BE2C (cell line): Measurements from ENCODE around the gene ZNF14.
"Not testable (repeated sequence)": the region's sequence is repeated elsewhere in the genome, so short reads cannot be mapped to it uniquely, and the experiment has no call there.

ENCODE experiments used
- DNase-seq: peaks from one replicate; pipeline ENCODE4 v3.0.0-alpha.2; 2020
- H3K27me3 ChIP-seq: fragments of 250-450 bp; sonication (Bioruptor Pico); 2 replicates; pipeline ENCODE4 v1.5.1; 2020; ENCODE audit warnings: mild to moderate bottlenecking
- H3K36me3 ChIP-seq: fragments of 250-450 bp; sonication (Bioruptor Pico); 2 replicates; pipeline ENCODE4 v1.5.1; 2020; ENCODE audit warnings: mild to moderate bottlenecking
- H3K4me1 ChIP-seq: fragments of 250-450 bp; sonication (Bioruptor Pico); 2 replicates; pipeline ENCODE4 v1.5.1; 2020
- H3K4me3 ChIP-seq: 2 replicates; pipeline ENCODE4 v1.5.1; 2011; ENCODE audit warnings: low read depth, low read length
- H3K9me3 ChIP-seq: fragments of 250-450 bp; sonication (Bioruptor Pico); 2 replicates; pipeline ENCODE4 v1.5.1; 2020
- TF ChIP-seq, protein P1 (sequence below): IDR thresholded peaks from 2 replicates; pipeline ENCODE4 v1.5.1; 2012; ENCODE audit warnings: mild to moderate bottlenecking, low read depth, low read length

Gene ZNF14

DNA sequence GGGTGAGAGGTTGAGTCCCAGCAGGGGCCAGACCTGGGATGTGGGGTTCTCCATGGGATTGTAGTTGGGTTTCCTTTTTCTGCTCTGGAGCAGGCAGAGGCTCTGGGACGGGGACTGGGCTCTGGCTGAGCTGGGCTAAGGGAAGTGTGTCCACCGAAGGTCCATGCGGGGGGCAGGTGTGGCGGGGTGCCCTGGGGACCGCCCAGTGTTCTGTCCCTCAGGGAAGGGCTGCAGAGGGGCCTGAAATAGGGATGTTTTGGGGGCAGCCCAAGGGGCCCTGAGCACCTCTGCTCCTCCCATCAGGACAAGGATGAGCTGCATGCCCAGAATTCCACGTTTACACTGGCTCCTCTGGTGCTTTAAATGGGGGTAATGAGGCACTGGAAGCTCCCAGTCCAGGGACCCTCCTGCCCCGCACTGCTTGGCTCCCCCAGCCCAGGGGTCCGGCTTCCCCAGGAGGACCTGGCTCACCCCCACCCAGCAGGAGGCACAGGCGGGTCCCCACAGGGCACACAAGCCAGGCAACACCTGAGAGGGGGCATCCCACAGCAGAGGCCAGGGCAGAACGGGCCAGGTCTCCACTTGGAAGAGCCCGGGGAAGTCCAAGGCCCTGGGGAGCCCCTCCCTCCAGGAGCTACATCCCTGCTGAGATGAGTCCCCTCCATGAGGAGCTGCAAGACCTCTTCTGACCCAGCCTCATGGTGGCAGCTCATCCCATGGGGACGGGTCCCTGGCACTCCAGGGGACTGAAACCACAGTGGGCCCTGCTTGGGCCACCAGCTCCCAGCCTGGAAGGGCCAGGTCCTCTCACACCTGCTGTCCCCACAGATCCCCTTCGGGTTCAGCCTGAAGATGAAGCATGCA lies 14.7 kb upstream of the ZNF14 start:
- TF ChIP-seq, protein P1, sequence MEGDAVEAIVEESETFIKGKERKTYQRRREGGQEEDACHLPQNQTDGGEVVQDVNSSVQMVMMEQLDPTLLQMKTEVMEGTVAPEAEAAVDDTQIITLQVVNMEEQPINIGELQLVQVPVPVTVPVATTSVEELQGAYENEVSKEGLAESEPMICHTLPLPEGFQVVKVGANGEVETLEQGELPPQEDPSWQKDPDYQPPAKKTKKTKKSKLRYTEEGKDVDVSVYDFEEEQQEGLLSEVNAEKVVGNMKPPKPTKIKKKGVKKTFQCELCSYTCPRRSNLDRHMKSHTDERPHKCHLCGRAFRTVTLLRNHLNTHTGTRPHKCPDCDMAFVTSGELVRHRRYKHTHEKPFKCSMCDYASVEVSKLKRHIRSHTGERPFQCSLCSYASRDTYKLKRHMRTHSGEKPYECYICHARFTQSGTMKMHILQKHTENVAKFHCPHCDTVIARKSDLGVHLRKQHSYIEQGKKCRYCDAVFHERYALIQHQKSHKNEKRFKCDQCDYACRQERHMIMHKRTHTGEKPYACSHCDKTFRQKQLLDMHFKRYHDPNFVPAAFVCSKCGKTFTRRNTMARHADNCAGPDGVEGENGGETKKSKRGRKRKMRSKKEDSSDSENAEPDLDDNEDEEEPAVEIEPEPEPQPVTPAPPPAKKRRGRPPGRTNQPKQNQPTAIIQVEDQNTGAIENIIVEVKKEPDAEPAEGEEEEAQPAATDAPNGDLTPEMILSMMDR, result no peak

DNA sequence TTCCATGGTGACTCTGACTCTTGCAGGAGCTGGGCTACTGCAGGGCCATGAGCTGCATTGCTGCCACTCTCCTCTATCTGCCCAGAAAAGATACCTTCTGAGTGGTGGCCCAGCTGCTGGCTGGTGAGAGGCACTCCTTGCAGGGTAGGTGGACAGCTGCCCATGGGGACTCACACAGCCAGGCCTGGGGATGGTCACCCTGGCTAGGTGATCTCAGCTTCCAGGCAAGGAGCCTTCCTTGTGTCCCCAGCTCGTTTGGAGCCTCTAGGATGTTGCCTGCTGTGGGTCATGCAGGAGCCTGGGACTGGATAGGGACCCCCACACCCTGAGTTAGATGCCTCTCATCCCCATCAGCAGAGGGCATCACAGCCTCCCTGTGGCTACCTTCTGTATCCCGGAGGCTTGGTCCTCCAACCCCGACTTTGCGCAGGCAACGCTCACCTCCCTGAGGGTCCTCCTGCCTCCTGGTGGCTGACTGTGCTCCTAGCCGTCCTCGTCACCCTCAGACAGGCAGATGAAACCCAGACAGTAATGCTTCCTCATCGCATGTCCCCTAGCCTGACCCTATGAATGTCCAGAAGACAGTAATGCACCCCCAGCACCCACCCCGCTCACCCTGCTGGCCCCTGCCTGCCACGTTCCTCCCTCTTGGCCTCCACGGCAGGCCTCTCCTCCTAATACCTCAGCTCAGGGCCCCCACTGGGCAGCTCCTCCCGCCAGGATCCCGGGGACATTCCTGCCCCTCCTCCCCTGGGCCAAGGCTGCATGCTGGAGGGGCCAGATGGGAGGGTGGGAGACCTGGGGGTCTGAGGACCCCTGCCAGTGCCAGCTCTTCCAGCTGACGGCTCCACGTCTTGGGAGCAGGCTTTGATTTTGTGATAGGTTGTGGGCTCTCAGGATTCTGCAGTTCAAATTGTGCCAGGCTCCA lies 13.6 kb upstream of the ZNF14 start:
- Histone ChIP-seq H3K27me3 (no peaks in the 10 kb centered on the region), H3K36me3 (no peaks in the 10 kb centered on the region), H3K4me3 (no peak overlapping the region), H3K4me1 (no peaks in the 10 kb centered on the region), H3K9me3 (peaks cover 2% of the 10 kb centered on the region; the same call in 1 of the 2 replicates)
- DNase-seq, result no peak
- TF ChIP-seq, protein P1, result no peak

More for the DNA sequence above, 14.7 kb upstream of the ZNF14 start:
- no peak for DNase-seq
- Histone ChIP-seq H3K4me1 (no peaks in the 10 kb centered on the region), H3K9me3 (no peaks in the 10 kb centered on the region; the same call in 1 of the 2 replicates), H3K27me3 (no peaks in the 10 kb centered on the region), H3K36me3 (no peaks in the 10 kb centered on the region), H3K4me3 (no peak overlapping the region)

DNA sequence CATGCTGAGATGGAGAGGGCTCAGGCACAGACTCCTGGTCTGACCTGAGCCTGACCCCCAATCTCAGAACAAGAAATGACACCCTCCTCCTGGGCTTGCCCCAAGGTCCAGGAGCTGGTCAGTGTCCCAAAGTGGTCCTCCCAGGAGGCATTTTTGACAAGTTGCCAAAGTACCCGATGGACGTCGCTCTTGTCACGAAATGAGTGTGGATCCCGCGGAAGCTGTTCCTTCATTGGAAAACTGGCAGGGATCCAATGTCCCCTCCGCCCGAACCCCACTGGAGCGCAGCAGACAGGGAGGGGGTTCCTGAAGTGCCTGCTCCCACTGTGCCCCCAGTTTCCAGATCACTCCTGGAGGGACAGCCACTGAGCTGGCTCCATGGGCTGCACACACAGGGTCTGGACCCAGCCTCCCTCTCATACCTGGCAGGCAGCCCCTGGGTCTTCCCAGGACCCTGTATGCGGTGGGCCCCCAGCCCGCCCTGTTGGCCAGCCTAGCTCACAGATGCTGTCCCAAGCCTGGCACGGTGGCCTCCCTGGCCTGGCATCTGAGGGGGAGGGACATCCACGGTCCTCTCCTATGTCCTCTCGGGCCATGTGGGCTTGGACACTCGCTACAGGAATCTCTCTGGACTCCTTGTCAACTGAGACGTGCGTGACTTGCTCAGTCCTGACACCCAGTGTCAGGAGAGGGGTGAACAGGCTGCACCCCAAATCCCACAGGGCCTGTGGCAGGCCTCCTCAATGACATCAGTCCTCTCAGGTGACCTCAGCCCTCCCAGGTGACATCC lies 12.8 kb upstream of the ZNF14 start:
- no peak for DNase-seq
- TF ChIP-seq, protein P1, result no peak
- no peaks in the 10 kb centered on the region for H3K27me3 ChIP-seq

DNA sequence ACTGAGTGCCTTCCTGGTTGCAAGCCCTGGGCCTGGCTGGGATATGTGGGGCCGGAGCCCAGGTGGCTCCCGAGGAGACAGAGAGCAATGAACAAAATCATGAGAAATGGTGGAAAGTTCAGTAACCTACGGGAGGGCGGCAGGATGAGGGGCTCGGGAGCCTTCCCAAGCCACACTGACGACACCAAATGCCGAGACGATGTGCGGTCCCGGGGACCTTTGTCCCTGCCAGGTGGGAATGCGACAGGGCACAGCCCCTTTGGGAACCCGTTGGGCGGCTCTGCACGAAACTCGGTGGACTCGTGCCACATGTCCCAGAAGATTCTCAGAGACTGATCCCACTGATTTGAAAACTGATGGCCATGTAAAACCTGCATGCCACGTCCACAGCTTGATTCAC lies 11.7 kb upstream of the ZNF14 start:
- no peak for DNase-seq
- no peaks in the 10 kb centered on the region for H3K4me1 ChIP-seq
- no peaks in the 10 kb centered on the region for H3K36me3 ChIP-seq
- H3K9me3 ChIP-seq, result peaks cover 2% of the 10 kb centered on the region; the same call in 1 of the 2 replicates
- TF ChIP-seq, protein P1, result no peak
- no peak overlapping the region for H3K4me3 ChIP-seq
- H3K27me3 ChIP-seq, result no peaks in the 10 kb centered on the region

More for the DNA sequence above, 12.8 kb upstream of the ZNF14 start:
- peaks cover 2% of the 10 kb centered on the region; the same call in 1 of the 2 replicates for H3K9me3 ChIP-seq
- no peaks in the 10 kb centered on the region for H3K36me3 ChIP-seq
- H3K4me1 ChIP-seq, result no peaks in the 10 kb centered on the region
- no peak overlapping the region for H3K4me3 ChIP-seq

DNA sequence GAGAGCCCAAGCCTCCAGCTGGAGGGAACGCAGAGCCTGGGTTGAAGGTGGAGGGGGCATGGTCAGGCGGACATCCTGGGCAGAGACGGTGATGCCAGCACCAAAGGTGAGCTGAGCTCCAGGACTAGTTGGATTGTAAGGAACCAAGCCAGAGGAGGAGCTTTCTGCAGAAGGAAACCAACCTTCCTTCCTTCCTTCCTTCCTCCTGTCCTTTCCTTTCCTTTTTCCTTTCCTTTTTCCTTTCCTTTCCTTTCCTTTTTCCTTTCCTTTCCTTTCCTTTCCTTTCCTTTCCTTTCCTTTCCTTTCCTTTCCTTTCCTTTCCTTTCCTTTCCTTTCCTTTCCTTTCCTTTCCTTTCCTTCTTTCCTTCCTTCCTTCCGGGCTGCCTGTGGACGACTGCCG lies 11.0 kb upstream of the ZNF14 start:
- H3K4me1 ChIP-seq, DNase-seq: not testable (repeated sequence)

DNA sequence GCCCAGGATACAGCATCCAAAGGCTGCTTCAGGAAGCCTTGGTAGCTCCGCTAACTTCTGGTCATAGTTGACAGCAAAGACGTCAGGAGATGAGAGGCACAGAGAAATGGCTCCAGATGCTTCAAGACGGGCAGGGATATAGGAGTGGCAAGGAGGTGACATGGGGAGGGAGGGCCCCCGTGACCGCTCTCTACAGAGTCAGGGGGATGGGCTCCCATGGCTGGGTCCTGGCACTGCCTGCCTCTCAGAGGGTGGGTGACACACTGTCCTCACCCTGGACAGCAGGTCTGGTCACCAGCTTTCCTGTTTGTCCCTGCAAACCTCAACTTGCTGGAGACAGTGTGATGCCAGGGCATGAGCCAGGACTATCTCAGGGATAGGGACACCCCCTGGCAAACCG lies 10.3 kb upstream of the ZNF14 start:
- Histone ChIP-seq H3K4me1 (no peaks in the 10 kb centered on the region), H3K4me3 (no peak overlapping the region), H3K36me3 (no peaks in the 10 kb centered on the region), H3K27me3 (no peaks in the 10 kb centered on the region), H3K9me3 (peaks cover 2% of the 10 kb centered on the region; the same call in 1 of the 2 replicates)
- TF ChIP-seq, protein P1, result no peak
- no peak for DNase-seq

More for the DNA sequence above, 11.0 kb upstream of the ZNF14 start:
- not testable (repeated sequence) for H3K36me3 ChIP-seq, H3K4me3 ChIP-seq, H3K9me3 ChIP-seq, H3K27me3 ChIP-seq
